ENCODE results near the gene INO80.

Gene INO80

DNA sequence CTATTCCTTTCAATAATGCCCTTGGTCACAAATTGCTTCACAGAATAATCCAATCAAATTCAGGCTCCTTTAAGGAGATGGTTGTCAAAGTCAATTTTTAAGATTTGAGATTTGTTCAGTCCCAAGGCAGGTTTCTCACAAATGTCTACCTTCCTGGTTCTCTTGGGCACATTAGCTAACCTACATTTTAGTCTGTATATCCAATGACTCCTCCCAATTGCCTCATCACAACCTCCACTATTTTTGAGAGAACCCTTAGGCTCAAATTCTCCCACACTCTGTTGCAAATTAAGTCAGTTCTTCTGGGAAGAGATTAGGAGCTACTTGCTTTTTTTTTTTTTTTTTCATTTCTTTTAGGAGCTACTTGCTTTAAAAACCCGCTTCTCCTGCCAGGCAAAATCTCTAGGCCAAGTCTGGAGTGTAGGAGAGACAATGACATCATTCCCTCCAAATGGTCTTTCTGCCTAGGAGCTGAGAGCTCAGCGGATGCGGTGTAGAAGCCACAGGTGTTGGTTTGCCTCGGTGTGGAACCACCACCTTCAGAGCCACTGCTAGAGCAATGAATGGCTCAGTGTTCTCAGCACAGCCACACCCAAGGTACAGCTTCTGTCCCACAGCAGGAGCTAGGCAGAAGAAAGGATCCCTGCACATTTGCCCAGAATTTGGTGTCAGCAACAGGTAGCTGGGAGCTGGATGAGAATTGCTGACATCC, 10.0 kb upstream of the INO80 start:
- no peak overlapping the region for H3K4ac ChIP-seq (ENCODE audit: low read depth in 1 of 2, low read length in 2 of 2)
- H2BK120ac ChIP-seq (ENCODE audit: low read depth, low read length), result no peak overlapping the region
- no peak for DNase-seq
- no peak overlapping the region for H4K91ac ChIP-seq (ENCODE audit: low read length)
- peaks cover 0 to 7% of the 10 kb centered on the region in 2 experiments for H3K27me3 ChIP-seq (ENCODE audit: control insufficient read depth in 1 of 2, insufficient read depth in 1 of 2, low read length in 2 of 2)
- peaks cover 5% of the 10 kb centered on the region for H3K4me1 ChIP-seq (ENCODE audit: control insufficient read depth, insufficient read depth, low read depth, low read length)
- no peak overlapping the region for H3K18ac ChIP-seq (ENCODE audit: low read depth in 1 of 2, low read length in 2 of 2)
- no peak overlapping the region for H2BK5ac ChIP-seq (ENCODE audit: low read depth, low read length, poor library complexity, severe bottlenecking)
- H3K27ac ChIP-seq (ENCODE audit: low read length, poor library complexity, severe bottlenecking), result no peak overlapping the region
- no peak overlapping the region for H4K8ac ChIP-seq (ENCODE audit: low read length)
- peaks cover 3% of the 10 kb centered on the region for H3K9me3 ChIP-seq (ENCODE audit: control insufficient read depth, low read length)
- H3K9ac ChIP-seq (ENCODE audit: low read length), result no peak overlapping the region
- H2AK5ac ChIP-seq (ENCODE audit: low read length, severe bottlenecking), result no peak overlapping the region
- H3K4me3 ChIP-seq (ENCODE audit: insufficient read depth in 1 of 2, low read depth in 1 of 2, low read length in 2 of 2), result no peak overlapping the region
- no peaks in the 10 kb centered on the region for H3K36me3 ChIP-seq (ENCODE audit: control insufficient read depth in 1 of 2, insufficient read depth in 2 of 2, low read depth in 1 of 2, low read length in 2 of 2)
- no peaks in the 10 kb centered on the region for H3K79me1 ChIP-seq (replicated peaks; ENCODE audit: low read length, poor library complexity, severe bottlenecking)
- no peak overlapping the region for H3K23ac ChIP-seq (ENCODE audit: low read length in 2 of 2)
- no peak overlapping the region for H3K14ac ChIP-seq (ENCODE audit: low read length in 2 of 2)
- H3K4me2 ChIP-seq (ENCODE audit: low read length, poor library complexity, severe bottlenecking), result no peak overlapping the region
- WGBS, result 81% methylated on average over 4 of the region's 4 CpGs
- H2AFZ ChIP-seq (ENCODE audit: low read depth, low read length), result no peak overlapping the region
- no peak overlapping the region for H2BK12ac ChIP-seq (ENCODE audit: low read length in 2 of 2)
- H2BK15ac ChIP-seq (ENCODE audit: low read depth, poor library complexity, severe bottlenecking), result no peak overlapping the region

DNA sequence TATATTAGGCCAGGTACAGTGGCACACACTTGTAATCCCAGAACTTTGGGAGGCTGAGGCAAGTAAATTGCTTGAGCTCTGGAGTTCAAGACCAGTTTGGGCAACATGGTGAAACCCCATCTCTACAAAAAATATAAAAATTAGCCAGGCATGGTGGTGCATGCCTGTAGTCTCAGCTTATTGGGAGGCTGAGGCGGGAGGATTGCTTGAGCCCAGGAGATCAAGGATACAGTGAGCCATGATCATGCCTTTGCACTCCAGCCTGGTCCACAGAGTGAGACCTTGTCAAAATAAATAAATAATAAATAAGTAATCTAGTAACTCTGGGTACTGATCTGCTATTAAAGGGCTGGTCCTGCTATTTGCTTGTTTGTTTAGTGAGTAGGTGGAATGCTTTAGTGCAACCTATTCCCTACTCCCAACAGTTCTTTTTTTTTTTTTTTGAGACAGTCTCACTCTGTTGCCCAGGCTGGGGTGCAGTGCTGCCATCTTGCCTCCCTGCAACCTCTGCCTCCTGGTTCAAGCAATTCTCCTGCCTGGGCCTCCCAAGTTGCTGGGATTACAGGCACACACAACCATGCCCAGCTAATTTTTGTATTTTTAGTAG, 9.1 kb upstream of the INO80 start:
- H3K4me1 ChIP-seq (ENCODE audit: control insufficient read depth, insufficient read depth, low read depth, low read length), result peaks cover 5% of the 10 kb centered on the region
- no peak for DNase-seq
- H3K36me3 ChIP-seq (ENCODE audit: control insufficient read depth in 1 of 2, insufficient read depth in 2 of 2, low read depth in 1 of 2, low read length in 2 of 2), result no peaks in the 10 kb centered on the region
- H2BK120ac ChIP-seq (ENCODE audit: low read depth, low read length), result no peak overlapping the region
- no peak overlapping the region for H2AFZ ChIP-seq (ENCODE audit: low read depth, low read length)
- no peak overlapping the region for H3K14ac ChIP-seq (ENCODE audit: low read length in 2 of 2)
- no peak overlapping the region for H2AK5ac ChIP-seq (ENCODE audit: low read length, severe bottlenecking)
- no peak overlapping the region for H4K8ac ChIP-seq (ENCODE audit: low read length)
- peaks cover 0 to 7% of the 10 kb centered on the region in 2 experiments for H3K27me3 ChIP-seq (ENCODE audit: control insufficient read depth in 1 of 2, insufficient read depth in 1 of 2, low read length in 2 of 2)
- no peak overlapping the region for H3K4me3 ChIP-seq (ENCODE audit: insufficient read depth in 1 of 2, low read depth in 1 of 2, low read length in 2 of 2)
- H3K4ac ChIP-seq (ENCODE audit: low read depth in 1 of 2, low read length in 2 of 2), result no peak overlapping the region
- H3K27ac ChIP-seq (ENCODE audit: low read length, poor library complexity, severe bottlenecking), result no peak overlapping the region
- no peak overlapping the region for H2BK12ac ChIP-seq (ENCODE audit: low read length in 2 of 2)
- H3K79me1 ChIP-seq (replicated peaks; ENCODE audit: low read length, poor library complexity, severe bottlenecking), result no peaks in the 10 kb centered on the region
- H3K4me2 ChIP-seq (ENCODE audit: low read length, poor library complexity, severe bottlenecking), result no peak overlapping the region
- H2BK15ac ChIP-seq (ENCODE audit: low read depth, poor library complexity, severe bottlenecking), result no peak overlapping the region
- H3K18ac ChIP-seq (ENCODE audit: low read depth in 1 of 2, low read length in 2 of 2), result no peak overlapping the region
- H3K23ac ChIP-seq (ENCODE audit: low read length in 2 of 2), result no peak overlapping the region
- 100% methylated on average over 1 of the region's 1 CpG for WGBS
- H2BK5ac ChIP-seq (ENCODE audit: low read depth, low read length, poor library complexity, severe bottlenecking), result no peak overlapping the region
- H4K91ac ChIP-seq (ENCODE audit: low read length), result no peak overlapping the region
- H3K9me3 ChIP-seq (ENCODE audit: control insufficient read depth, low read length), result no peaks in the 10 kb centered on the region
- no peak overlapping the region for H3K9ac ChIP-seq (ENCODE audit: low read length)

DNA sequence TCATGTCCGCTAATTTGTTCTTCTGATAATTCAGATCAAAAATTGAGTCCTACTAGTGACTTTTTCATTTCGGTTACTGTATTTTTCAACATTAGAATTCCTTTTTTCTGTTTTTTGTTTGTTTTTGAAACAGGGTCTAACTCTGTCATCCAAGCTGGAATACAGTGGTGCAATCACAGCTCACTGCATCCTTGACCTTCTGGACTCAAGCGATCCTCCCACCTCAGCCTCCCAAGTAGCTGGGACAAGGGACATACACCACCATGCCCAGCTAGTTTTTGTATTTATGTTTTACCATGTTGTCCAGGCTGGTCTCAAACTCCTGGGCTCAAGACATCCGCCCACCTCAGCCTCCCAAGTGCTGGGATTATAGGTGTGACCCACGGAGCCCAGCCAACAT, 8.0 kb upstream of the INO80 start:
- H2BK12ac ChIP-seq (ENCODE audit: low read length in 2 of 2), result no peak overlapping the region
- no peak overlapping the region for H3K14ac ChIP-seq (ENCODE audit: low read length in 2 of 2)
- no peak overlapping the region for H3K4me3 ChIP-seq (ENCODE audit: insufficient read depth in 1 of 2, low read depth in 1 of 2, low read length in 2 of 2)
- H3K4me2 ChIP-seq (ENCODE audit: low read length, poor library complexity, severe bottlenecking), result no peak overlapping the region
- WGBS, result 93% methylated on average over 5 of the region's 5 CpGs
- H3K79me1 ChIP-seq (replicated peaks; ENCODE audit: low read length, poor library complexity, severe bottlenecking), result no peaks in the 10 kb centered on the region
- H3K9ac ChIP-seq (ENCODE audit: low read length), result no peak overlapping the region
- no peak overlapping the region for H3K18ac ChIP-seq (ENCODE audit: low read depth in 1 of 2, low read length in 2 of 2)
- H4K91ac ChIP-seq (ENCODE audit: low read length), result no peak overlapping the region
- H2AK5ac ChIP-seq (ENCODE audit: low read length, severe bottlenecking), result no peak overlapping the region
- H3K23ac ChIP-seq (ENCODE audit: low read length in 2 of 2), result no peak overlapping the region
- H2AFZ ChIP-seq (ENCODE audit: low read depth, low read length), result no peak overlapping the region
- H3K27ac ChIP-seq (ENCODE audit: low read length, poor library complexity, severe bottlenecking), result no peak overlapping the region
- H2BK15ac ChIP-seq (ENCODE audit: low read depth, poor library complexity, severe bottlenecking), result no peak overlapping the region
- no peak for DNase-seq
- no peak overlapping the region for H2BK120ac ChIP-seq (ENCODE audit: low read depth, low read length)
- H2BK5ac ChIP-seq (ENCODE audit: low read depth, low read length, poor library complexity, severe bottlenecking), result no peak overlapping the region
- peaks cover 0 to 7% of the 10 kb centered on the region in 2 experiments for H3K27me3 ChIP-seq (ENCODE audit: control insufficient read depth in 1 of 2, insufficient read depth in 1 of 2, low read length in 2 of 2)
- H3K4me1 ChIP-seq (ENCODE audit: control insufficient read depth, insufficient read depth, low read depth, low read length), result peaks cover 5% of the 10 kb centered on the region
- H3K36me3 ChIP-seq (ENCODE audit: control insufficient read depth in 1 of 2, insufficient read depth in 2 of 2, low read depth in 1 of 2, low read length in 2 of 2), result no peaks in the 10 kb centered on the region
- H4K8ac ChIP-seq (ENCODE audit: low read length), result no peak overlapping the region
- H3K9me3 ChIP-seq (ENCODE audit: control insufficient read depth, low read length), result no peaks in the 10 kb centered on the region
- H3K4ac ChIP-seq (ENCODE audit: low read depth in 1 of 2, low read length in 2 of 2), result no peak overlapping the region

DNA sequence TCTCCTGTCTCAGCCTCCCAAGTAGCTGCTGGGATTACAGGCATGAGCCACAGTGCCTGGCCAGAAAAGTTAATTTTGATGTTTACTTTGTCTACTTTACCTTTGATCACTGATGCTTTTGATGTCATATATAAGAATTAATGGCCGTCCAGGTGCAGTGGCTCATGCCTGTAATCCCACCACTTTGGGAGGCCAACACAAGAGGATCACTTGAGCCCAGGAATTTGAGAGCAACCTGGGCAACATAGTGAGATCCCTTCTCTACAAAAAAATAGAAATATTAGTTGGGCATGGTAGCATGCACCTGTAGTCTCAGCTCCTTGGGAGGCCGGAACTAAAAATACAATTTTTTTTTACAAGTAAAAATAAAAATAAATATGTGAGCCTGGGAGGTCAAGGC, 6.8 kb upstream of the INO80 start:
- no peak overlapping the region for H3K23ac ChIP-seq (ENCODE audit: low read length in 2 of 2)
- no peaks in the 10 kb centered on the region for H3K9me3 ChIP-seq (ENCODE audit: control insufficient read depth, low read length)
- H3K4me3 ChIP-seq (ENCODE audit: insufficient read depth in 1 of 2, low read depth in 1 of 2, low read length in 2 of 2), result no peak overlapping the region
- 100% methylated on average over 1 of the region's 2 CpGs for WGBS
- no peak overlapping the region for H3K18ac ChIP-seq (ENCODE audit: low read depth in 1 of 2, low read length in 2 of 2)
- H3K27ac ChIP-seq (ENCODE audit: low read length, poor library complexity, severe bottlenecking), result no peak overlapping the region
- H3K4me2 ChIP-seq (ENCODE audit: low read length, poor library complexity, severe bottlenecking), result no peak overlapping the region
- no peak for DNase-seq
- H4K91ac ChIP-seq (ENCODE audit: low read length), result no peak overlapping the region
- H4K8ac ChIP-seq (ENCODE audit: low read length), result no peak overlapping the region
- no peak overlapping the region for H2BK120ac ChIP-seq (ENCODE audit: low read depth, low read length)
- H3K9ac ChIP-seq (ENCODE audit: low read length), result no peak overlapping the region
- no peak overlapping the region for H2BK15ac ChIP-seq (ENCODE audit: low read depth, poor library complexity, severe bottlenecking)
- no peaks in the 10 kb centered on the region for H3K79me1 ChIP-seq (replicated peaks; ENCODE audit: low read length, poor library complexity, severe bottlenecking)
- no peak overlapping the region for H2AK5ac ChIP-seq (ENCODE audit: low read length, severe bottlenecking)
- H2BK12ac ChIP-seq (ENCODE audit: low read length in 2 of 2), result no peak overlapping the region
- H3K14ac ChIP-seq (ENCODE audit: low read length in 2 of 2), result no peak overlapping the region
- H2AFZ ChIP-seq (ENCODE audit: low read depth, low read length), result no peak overlapping the region
- H3K4me1 ChIP-seq (ENCODE audit: control insufficient read depth, insufficient read depth, low read depth, low read length), result peaks cover 2% of the 10 kb centered on the region
- peaks cover 0 to 7% of the 10 kb centered on the region in 2 experiments for H3K27me3 ChIP-seq (ENCODE audit: control insufficient read depth in 1 of 2, insufficient read depth in 1 of 2, low read length in 2 of 2)
- no peak overlapping the region for H3K4ac ChIP-seq (ENCODE audit: low read depth in 1 of 2, low read length in 2 of 2)
- H3K36me3 ChIP-seq (ENCODE audit: control insufficient read depth in 1 of 2, insufficient read depth in 2 of 2, low read depth in 1 of 2, low read length in 2 of 2), result no peaks in the 10 kb centered on the region
- no peak overlapping the region for H2BK5ac ChIP-seq (ENCODE audit: low read depth, low read length, poor library complexity, severe bottlenecking)
